KMS-11 (cell line): ENCODE results near the gene SREBF2.

Experiments used
- H2AFZ ChIP-seq: fragments of 200-600 bp; sonication (generic); 2 replicates; pipeline ENCODE4 v1.6.1; 2016; ENCODE audit warnings: antibody characterized with exemption, mixed run types, low read depth
- H3K27ac ChIP-seq: fragments of 200-600 bp; sonication (generic); 2 replicates; pipeline ENCODE4 v1.6.1; 2016; ENCODE audit warnings: mild to moderate bottlenecking, mixed run types
- H3K27me3 ChIP-seq: fragments of 200-600 bp; sonication (generic); 2 replicates; pipeline ENCODE4 v1.6.1; 2017; ENCODE audit warnings: mild to moderate bottlenecking, low read depth, mixed run types, moderate library complexity; ENCODE audit not compliant: insufficient read depth
- H3K36me3 ChIP-seq: fragments of 200-600 bp; sonication (generic); 2 replicates; pipeline ENCODE4 v1.6.1; 2017; ENCODE audit warnings: mild to moderate bottlenecking, mixed run types; ENCODE audit not compliant: insufficient read depth
- H3K4me1 ChIP-seq: fragments of 200-600 bp; sonication (generic); 2 replicates; pipeline ENCODE4 v1.6.1; 2016; ENCODE audit warnings: mild to moderate bottlenecking, low read depth, mixed run types; ENCODE audit not compliant: poor library complexity, severe bottlenecking
- H3K4me2 ChIP-seq: fragments of 200-600 bp; sonication (generic); 2 replicates; pipeline ENCODE4 v1.7.0; 2016; ENCODE audit warnings: mild to moderate bottlenecking, mixed run types
- H3K4me3 ChIP-seq: fragments of 200-600 bp; sonication (generic); IDR thresholded peaks from 2 replicates; pipeline ENCODE4 v1.6.1; 2017; ENCODE audit warnings: low read depth, low read length, mixed read lengths; ENCODE audit not compliant: insufficient read depth
- H3K79me2 ChIP-seq: fragments of 200-600 bp; sonication (generic); 2 replicates; pipeline ENCODE4 v1.6.1; 2016; ENCODE audit warnings: low read depth, mixed run types; ENCODE audit not compliant: insufficient read depth
- H3K9ac ChIP-seq: fragments of 200-600 bp; sonication (generic); 2 replicates; pipeline ENCODE4 v1.6.1; 2016; ENCODE audit warnings: mild to moderate bottlenecking, mixed run types
- H4K20me1 ChIP-seq: fragments of 200-600 bp; sonication (generic); 2 replicates; pipeline ENCODE4 v1.6.1; 2016; ENCODE audit warnings: mild to moderate bottlenecking, mixed run types; ENCODE audit not compliant: insufficient read depth
- TF ChIP-seq, protein P1 (sequence below): fragments of 200-600 bp; sonication (generic); conservative IDR thresholded peaks from 2 replicates; pipeline ENCODE4 v1.6.1; 2017; ENCODE audit warnings: low read depth, mild to moderate bottlenecking, antibody characterized with exemption, low read length, moderate library complexity, mixed read lengths

SREBF2 gene

DNA sequence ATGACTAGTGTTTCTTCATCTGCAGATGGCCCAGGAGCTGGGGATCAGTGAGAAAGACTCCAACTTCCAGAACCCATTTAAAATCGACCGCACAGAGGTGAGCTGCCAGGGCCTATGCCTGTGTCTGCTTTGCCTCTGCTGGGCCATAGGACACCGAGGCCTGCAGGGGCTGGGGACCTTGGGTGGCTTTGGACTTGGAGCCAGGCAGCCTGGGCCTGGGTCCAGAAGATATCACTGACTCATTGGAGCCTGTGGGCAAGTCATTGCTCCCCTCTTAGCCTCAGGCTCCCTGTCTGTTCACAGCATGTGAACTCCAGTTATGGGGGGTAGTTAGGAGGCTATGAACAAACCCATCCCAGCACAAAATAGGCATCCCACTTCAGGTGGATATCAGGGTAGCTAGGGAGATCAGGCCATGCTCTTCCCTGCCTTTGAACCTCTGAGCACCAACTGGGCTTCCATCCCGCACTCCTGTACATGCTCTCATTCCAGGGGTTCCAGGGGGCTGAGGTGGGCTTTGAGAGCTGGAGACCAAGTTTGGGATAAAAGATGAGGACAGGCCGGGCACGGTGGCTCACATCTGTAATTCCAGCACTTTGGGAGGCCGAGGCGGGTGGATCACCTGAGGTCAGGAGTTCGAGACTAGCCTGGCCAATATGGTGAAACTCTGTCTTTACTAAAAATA lies 19.0 kb upstream of the SREBF2 start:
- Histone ChIP-seq H3K36me3 (no peaks in the 10 kb centered on the region), H4K20me1 (no peaks in the 10 kb centered on the region), H3K27me3 (no peaks in the 10 kb centered on the region), H3K4me3 (no peak overlapping the region), H2AFZ (no peak overlapping the region), H3K27ac (no peak overlapping the region), H3K4me1 (no peaks in the 10 kb centered on the region), H3K4me2 (no peak overlapping the region), H3K9ac (no peak overlapping the region), H3K79me2 (no peaks in the 10 kb centered on the region)
- TF ChIP-seq, protein P1, sequence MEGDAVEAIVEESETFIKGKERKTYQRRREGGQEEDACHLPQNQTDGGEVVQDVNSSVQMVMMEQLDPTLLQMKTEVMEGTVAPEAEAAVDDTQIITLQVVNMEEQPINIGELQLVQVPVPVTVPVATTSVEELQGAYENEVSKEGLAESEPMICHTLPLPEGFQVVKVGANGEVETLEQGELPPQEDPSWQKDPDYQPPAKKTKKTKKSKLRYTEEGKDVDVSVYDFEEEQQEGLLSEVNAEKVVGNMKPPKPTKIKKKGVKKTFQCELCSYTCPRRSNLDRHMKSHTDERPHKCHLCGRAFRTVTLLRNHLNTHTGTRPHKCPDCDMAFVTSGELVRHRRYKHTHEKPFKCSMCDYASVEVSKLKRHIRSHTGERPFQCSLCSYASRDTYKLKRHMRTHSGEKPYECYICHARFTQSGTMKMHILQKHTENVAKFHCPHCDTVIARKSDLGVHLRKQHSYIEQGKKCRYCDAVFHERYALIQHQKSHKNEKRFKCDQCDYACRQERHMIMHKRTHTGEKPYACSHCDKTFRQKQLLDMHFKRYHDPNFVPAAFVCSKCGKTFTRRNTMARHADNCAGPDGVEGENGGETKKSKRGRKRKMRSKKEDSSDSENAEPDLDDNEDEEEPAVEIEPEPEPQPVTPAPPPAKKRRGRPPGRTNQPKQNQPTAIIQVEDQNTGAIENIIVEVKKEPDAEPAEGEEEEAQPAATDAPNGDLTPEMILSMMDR = no peak

DNA sequence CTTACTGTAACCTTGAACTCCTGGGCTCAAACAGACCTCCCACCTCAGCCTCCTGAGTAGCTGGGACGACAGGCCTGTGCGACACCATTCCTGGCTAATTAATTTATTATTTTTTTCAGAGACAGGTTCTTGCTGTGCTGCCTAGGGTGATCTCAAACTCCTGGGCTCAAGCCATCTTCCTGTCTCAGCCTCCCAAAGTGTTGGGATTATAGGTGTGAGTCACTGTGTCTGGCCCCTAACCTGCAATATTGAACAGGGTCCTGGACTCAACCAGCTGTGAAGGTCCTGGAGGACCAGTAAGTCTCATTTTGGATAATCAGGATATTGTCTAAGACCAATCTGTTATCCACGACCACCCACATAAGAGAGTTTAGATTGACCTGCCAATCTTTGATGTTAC lies 17.2 kb upstream of the SREBF2 start:
- H3K4me3 ChIP-seq = no peak overlapping the region

GRCh38 chr22:41816241-41816640 lies 16.7 kb upstream of the SREBF2 start:
- Histone ChIP-seq H4K20me1 (no peaks in the 10 kb centered on the region), H3K36me3 (no peaks in the 10 kb centered on the region), H3K27ac (no peak overlapping the region), H3K4me3 (no peak overlapping the region), H3K27me3 (no peaks in the 10 kb centered on the region), H3K4me1 (no peaks in the 10 kb centered on the region), H3K9ac (no peak overlapping the region), H2AFZ (no peak overlapping the region), H3K79me2 (no peaks in the 10 kb centered on the region), H3K4me2 (no peak overlapping the region)
- TF ChIP-seq, protein P1 = no peak

More for the DNA sequence above, 17.2 kb upstream of the SREBF2 start:
- H3K27me3 ChIP-seq = no peaks in the 10 kb centered on the region
- H4K20me1 ChIP-seq = no peaks in the 10 kb centered on the region
- no peak overlapping the region for H3K4me2 ChIP-seq
- TF ChIP-seq, protein P1 = no peak
- no peak overlapping the region for H3K27ac ChIP-seq
- no peaks in the 10 kb centered on the region for H3K79me2 ChIP-seq
- H3K4me1 ChIP-seq = no peaks in the 10 kb centered on the region
- no peaks in the 10 kb centered on the region for H3K36me3 ChIP-seq
- H3K9ac ChIP-seq = no peak overlapping the region
- no peak overlapping the region for H2AFZ ChIP-seq

GRCh38 chr22:41816871-41817270 lies 16.0 kb upstream of the SREBF2 start:
- H2AFZ ChIP-seq = no peak overlapping the region
- no peaks in the 10 kb centered on the region for H4K20me1 ChIP-seq
- no peak overlapping the region for H3K9ac ChIP-seq
- no peak overlapping the region for H3K4me3 ChIP-seq
- H3K36me3 ChIP-seq = no peaks in the 10 kb centered on the region
- H3K4me2 ChIP-seq = no peak overlapping the region
- no peaks in the 10 kb centered on the region for H3K4me1 ChIP-seq
- H3K27ac ChIP-seq = no peak overlapping the region
- no peaks in the 10 kb centered on the region for H3K27me3 ChIP-seq
- no peaks in the 10 kb centered on the region for H3K79me2 ChIP-seq
- TF ChIP-seq, protein P1 = no peak
